Suppressor macrophage treated with lipopolysaccharide for 1 hour (primary cell): ENCODE results near the gene CD8B.

Source experiments
- DNase-seq, 3 donors: peaks; one replicate each; pipeline ENCODE4 v3.0.0-alpha.2; 2020 to 2022

CD8B gene

GRCh38 chr2:86768189-86768949, 93.3 kb downstream of the CD8B start:
- DNase-seq, result no peak
